ENCODE results near the gene USP35. TPM values are rescaled to one million over a fixed set of nuclear protein-coding genes. Genes with fewer than 3 reads are reported as not detected.

The USP35 gene
- total and polyA plus RNA-seq, 4 donors, result 4.9 to 9.6 (median 5.6) TPM

- WGBS, 2 donors, result 71 to 96% methylated on average over 2 of the region's 2 CpGs
- no peak overlapping the region for H3K9ac ChIP-seq (ENCODE audit: insufficient read depth in 1 of 2, low read length in 2 of 2)
These were observed 27.4 kb upstream of the USP35 start for GRCh38 chr11:78161346-78161745.

GRCh38 chr11:78161962-78162371, 26.8 kb upstream of the USP35 start:
- Histone ChIP-seq H3K27ac (ENCODE audit: low read depth in 1 of 2, low read length in 1 of 2) (no peak overlapping the region), H3K36me3 (ENCODE audit: control insufficient read depth in 4 of 4, insufficient read depth in 4 of 4, low read length in 4 of 4) (no peaks in the 10 kb centered on the region), H3K4me1 (ENCODE audit: control insufficient read depth in 5 of 5, insufficient read depth in 5 of 5, low read length in 5 of 5) (peaks cover 0 to 8% (median 6%) of the 10 kb centered on the region in 5 donors), H3K9ac (ENCODE audit: insufficient read depth in 1 of 2, low read length in 2 of 2) (no peak overlapping the region), H3K27me3 (ENCODE audit: control insufficient read depth in 3 of 3, insufficient read depth in 3 of 3, low read length in 2 of 3) (no peaks in the 10 kb centered on the region), H3K9me3 (ENCODE audit: control insufficient read depth in 4 of 4, insufficient read depth in 3 of 4, low read length in 3 of 4) (no peaks in the 10 kb centered on the region), H3K4me3 (no peak overlapping the region)
- 35 to 56% methylated on average over 5 of the region's 5 CpGs for WGBS, 2 donors
- peak; percentile 35 to 66 (median 38) for DNase-seq
- no peak for ATAC-seq (ENCODE audit: insufficient read depth, low FRiP score)
- no peak for TF ChIP-seq CTCF (IDR thresholded peaks at IDR 0.05; ENCODE audit: control extremely low read depth, extremely low read depth)

More at GRCh38 chr11:78161346-78161745, 27.4 kb upstream of the USP35 start:
- H3K4me1 ChIP-seq (ENCODE audit: control insufficient read depth in 5 of 5, insufficient read depth in 5 of 5, low read length in 5 of 5), result peaks cover 0 to 8% (median 6%) of the 10 kb centered on the region in 5 donors
- no peak for ATAC-seq (ENCODE audit: insufficient read depth, low FRiP score)
- H3K36me3 ChIP-seq (ENCODE audit: control insufficient read depth in 4 of 4, insufficient read depth in 4 of 4, low read length in 4 of 4), result no peaks in the 10 kb centered on the region
- no peaks in the 10 kb centered on the region for H3K9me3 ChIP-seq (ENCODE audit: control insufficient read depth in 4 of 4, insufficient read depth in 3 of 4, low read length in 3 of 4)
- H3K27me3 ChIP-seq (ENCODE audit: control insufficient read depth in 3 of 3, insufficient read depth in 3 of 3, low read length in 2 of 3), result no peaks in the 10 kb centered on the region
- DNase-seq, result no peak
- no peak overlapping the region for H3K27ac ChIP-seq (ENCODE audit: low read depth in 1 of 2, low read length in 1 of 2)
- H3K4me3 ChIP-seq, result no peak overlapping the region
- TF ChIP-seq CTCF (IDR thresholded peaks at IDR 0.05; ENCODE audit: control extremely low read depth, extremely low read depth), result no peak

GRCh38 chr11:78163828-78164227, 24.9 kb upstream of the USP35 start:
- TF ChIP-seq CTCF (IDR thresholded peaks at IDR 0.05; ENCODE audit: control extremely low read depth, extremely low read depth), result no peak
- Histone ChIP-seq H3K4me1 (ENCODE audit: control insufficient read depth in 5 of 5, insufficient read depth in 5 of 5, low read length in 5 of 5) (peaks cover 0 to 15% (median 11%) of the 10 kb centered on the region in 5 donors), H3K9me3 (ENCODE audit: control insufficient read depth in 4 of 4, insufficient read depth in 3 of 4, low read length in 3 of 4) (no peaks in the 10 kb centered on the region), H3K27ac (ENCODE audit: low read depth in 1 of 2, low read length in 1 of 2) (no peak overlapping the region), H3K9ac (ENCODE audit: insufficient read depth in 1 of 2, low read length in 2 of 2) (no peak overlapping the region), H3K36me3 (ENCODE audit: control insufficient read depth in 4 of 4, insufficient read depth in 4 of 4, low read length in 4 of 4) (no peaks in the 10 kb centered on the region), H3K27me3 (ENCODE audit: control insufficient read depth in 3 of 3, insufficient read depth in 3 of 3, low read length in 2 of 3) (no peaks in the 10 kb centered on the region), H3K4me3 (no peak overlapping the region)
- DNase-seq, result no peak
- ATAC-seq (ENCODE audit: insufficient read depth, low FRiP score), result no peak
- WGBS, 2 donors, result 73 to 83% methylated on average over 2 of the region's 2 CpGs

- DNase-seq (no peak), ATAC-seq (ENCODE audit: insufficient read depth, low FRiP score) (no peak)
- no peaks in the 10 kb centered on the region for H3K36me3 ChIP-seq (ENCODE audit: control insufficient read depth in 4 of 4, insufficient read depth in 4 of 4, low read length in 4 of 4)
- no peak overlapping the region for H3K27ac ChIP-seq (ENCODE audit: low read depth in 1 of 2, low read length in 1 of 2)
- no peak overlapping the region for H3K9ac ChIP-seq (ENCODE audit: insufficient read depth in 1 of 2, low read length in 2 of 2)
- H3K4me1 ChIP-seq (ENCODE audit: control insufficient read depth in 5 of 5, insufficient read depth in 5 of 5, low read length in 5 of 5), result peaks cover 0 to 22% (median 10%) of the 10 kb centered on the region in 5 donors
- no peak for TF ChIP-seq CTCF (IDR thresholded peaks at IDR 0.05; ENCODE audit: control extremely low read depth, extremely low read depth)
- WGBS, 2 donors, result 91 to 98% methylated on average over 2 of the region's 2 CpGs
- no peak overlapping the region for H3K4me3 ChIP-seq
- H3K9me3 ChIP-seq (ENCODE audit: control insufficient read depth in 4 of 4, insufficient read depth in 3 of 4, low read length in 3 of 4), result no peaks in the 10 kb centered on the region
- H3K27me3 ChIP-seq (ENCODE audit: control insufficient read depth in 3 of 3, insufficient read depth in 3 of 3, low read length in 2 of 3), result no peaks in the 10 kb centered on the region
These were observed 24.2 kb upstream of the USP35 start for GRCh38 chr11:78164471-78164870.

Data from lung (tissue), 12 donors.